GM21619 (cell line): ENCODE data around the gene WASF3.
"Not testable (repeated sequence)": the region's sequence is repeated elsewhere in the genome, so short reads cannot be mapped to it uniquely, and the experiment has no call there.

Source experiments
- ATAC-seq: cut with Tn5 transposase; IDR thresholded peaks from one replicate; pipeline ENCODE4 v1.9.1; 2021; ENCODE audit not compliant: unreplicated experiment

The WASF3 gene

DNA sequence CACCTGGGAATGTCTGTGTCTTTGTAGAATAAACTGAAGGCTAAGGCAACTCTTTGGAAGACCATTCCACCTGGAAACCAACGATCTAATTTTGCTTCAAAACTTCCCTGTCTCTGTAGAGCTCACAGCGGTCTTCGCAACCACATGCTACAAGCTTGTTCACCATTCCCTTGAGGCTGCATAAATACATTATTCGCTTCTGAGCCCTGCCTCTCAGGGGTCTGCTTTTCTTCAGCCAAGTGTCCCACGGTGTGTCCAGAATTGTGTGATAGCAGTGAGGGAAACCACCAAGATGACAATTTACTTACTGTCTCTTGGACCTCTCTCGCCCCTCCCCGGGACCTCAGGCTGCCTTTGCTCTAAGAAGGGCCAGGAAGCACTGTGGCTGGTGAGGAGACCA lies 152.0 kb downstream of the WASF3 start:
- ATAC-seq: no peak

DNA sequence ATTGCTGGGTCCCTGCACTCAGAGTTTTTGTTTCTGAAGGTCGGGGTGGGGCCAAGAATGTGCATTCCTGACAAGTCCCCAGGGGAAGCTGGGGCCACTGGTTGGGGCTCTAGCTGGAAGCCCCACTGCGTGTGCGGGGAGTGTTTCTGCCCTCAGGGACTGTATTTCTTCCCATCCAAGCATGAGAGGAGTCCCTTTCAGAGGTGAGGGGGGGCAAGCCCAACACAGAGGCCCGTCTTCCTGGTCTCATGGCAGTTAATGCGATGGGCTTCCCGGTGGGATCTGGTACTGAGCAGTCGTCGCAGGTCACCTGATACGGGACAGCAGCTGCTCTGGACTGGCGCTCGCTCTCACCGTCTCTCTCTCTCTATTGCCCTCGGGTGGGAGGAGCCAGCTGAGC lies 152.7 kb downstream of the WASF3 start:
- ATAC-seq: no peak

- ATAC-seq: no peak
Measured at GRCh38 chr13:26711211-26711610, 153.7 kb downstream of the WASF3 start.

DNA sequence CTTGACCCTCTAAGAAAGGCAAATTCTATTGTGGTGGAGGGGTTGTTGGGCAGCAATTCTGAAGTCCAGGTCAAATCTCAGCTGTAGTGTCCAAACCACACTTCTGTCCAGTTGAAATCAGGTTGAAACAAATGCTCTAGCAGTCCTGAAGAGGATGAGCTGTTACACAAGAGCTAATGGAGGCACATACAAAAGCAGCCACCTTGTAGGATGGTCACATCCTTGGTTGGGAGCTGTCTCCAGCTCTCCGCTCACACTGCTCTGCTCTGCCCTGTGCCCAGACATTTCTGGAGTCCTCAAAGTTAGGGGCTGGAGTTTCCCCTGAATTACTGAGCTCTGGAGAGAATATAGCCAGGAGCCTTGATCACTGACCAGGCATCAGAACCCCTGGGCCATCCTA lies 155.9 kb downstream of the WASF3 start:
- ATAC-seq: no peak

DNA sequence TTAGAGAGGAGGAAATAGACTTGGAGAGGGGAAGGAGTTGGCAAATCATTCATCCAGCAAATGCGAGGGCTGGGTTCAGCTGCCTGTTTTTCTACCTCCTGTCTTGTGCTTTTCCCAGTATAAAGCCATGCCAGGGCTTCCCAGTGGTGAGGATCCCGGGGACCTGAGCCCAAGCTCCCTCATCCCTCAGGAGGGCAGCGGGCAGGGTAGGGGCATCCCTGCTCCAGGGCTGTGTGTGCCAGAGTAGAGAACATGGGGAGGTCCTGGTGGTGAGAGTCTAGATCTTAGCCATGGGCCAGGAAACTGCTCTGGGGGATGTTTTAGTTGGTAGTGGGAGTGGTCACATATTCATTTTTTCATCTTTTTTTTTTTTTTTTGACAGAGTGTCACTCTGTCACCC lies 159.5 kb downstream of the WASF3 start:
- no peak for ATAC-seq

GRCh38 chr13:26718146-26718545 lies 160.7 kb downstream of the WASF3 start:
- ATAC-seq: no peak

DNA sequence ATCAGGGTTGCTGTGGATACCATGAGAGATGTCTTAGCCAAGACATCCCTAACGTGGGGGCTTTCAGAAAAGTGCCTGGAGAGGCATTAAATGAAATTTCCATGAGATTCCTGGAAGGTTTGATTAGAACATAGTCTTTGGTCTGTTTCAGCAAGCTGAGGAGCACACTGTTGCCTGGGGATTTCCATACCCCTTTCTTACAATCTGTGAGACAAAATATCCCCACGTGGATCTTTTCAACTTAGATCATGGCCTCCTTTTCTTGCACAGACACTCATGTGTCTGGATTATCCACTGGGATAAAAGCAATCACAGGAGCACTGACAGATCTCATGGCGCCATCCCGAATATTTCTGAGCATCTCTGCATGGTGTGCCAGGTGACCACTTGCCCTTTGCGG lies 161.4 kb downstream of the WASF3 start:
- no peak for ATAC-seq

- no peak for ATAC-seq
Measured at GRCh38 chr13:26719356-26719945, 162.0 kb downstream of the WASF3 start.

DNA sequence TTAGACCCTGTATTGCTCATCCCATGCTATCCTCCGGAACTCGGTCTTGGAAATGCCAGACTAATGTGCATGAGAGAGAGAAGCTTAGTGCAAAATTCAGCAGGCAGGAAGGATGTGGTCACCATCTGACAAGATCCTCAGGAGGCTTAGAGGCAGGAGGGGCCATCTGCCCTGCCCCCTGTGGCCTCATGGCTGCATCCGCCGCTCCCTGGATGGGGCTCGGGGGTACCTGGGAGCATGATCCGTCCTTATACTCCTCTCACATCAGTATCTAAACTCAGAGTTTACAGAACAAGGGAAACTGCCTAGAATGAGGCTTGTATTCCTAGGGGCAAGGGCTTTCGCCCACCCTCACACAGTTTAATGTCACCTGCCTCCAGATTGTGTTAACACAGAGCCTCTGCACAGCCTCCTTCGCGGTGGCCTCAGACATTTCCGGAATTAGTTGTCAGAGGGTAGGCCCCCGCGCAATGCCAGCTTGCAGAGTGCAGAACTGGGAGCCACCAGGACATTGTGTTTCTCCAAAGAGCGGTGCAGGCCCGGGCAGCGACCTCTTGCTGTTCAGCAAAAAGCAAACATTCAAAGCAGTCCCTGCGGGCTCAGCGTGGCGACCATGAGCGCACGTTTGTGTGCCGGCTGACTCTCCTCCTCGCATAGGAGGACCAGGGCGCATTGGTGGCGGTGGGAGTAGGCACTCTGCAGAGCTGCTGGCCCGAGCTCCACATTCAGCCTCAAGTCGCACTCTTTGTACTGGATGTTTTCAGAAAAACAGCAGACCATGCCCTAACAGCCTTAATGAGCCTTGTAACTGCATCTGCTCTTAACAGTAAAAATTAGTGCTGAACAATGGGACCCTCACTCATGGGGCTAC lies 164.0 kb downstream of the WASF3 start:
- ATAC-seq: no peak

DNA sequence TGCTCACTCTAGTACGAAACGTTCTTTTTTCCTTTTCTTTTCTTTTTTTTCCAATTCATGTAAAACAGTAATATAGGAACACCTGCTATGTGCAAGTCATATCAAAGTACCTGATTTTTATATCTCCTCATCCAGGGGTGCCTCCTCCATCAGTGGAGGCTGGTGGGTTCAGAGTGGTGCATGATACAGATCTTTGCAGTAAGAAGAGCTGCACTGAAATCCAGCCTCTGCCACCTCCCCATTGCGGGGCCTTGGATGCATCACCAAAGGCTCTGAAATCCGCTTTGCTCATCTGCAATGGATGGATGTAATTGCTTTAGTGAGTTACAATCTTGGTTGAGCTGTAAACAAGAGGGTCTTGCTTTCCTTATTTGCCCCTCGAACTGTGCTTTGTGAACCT lies 164.8 kb downstream of the WASF3 start:
- ATAC-seq: no peak

GRCh38 chr13:26723620-26724019 lies 166.1 kb downstream of the WASF3 start:
- not testable (repeated sequence) for ATAC-seq

- ATAC-seq: no peak
Measured at GRCh38 chr13:26726684-26727083, 169.2 kb downstream of the WASF3 start.

DNA sequence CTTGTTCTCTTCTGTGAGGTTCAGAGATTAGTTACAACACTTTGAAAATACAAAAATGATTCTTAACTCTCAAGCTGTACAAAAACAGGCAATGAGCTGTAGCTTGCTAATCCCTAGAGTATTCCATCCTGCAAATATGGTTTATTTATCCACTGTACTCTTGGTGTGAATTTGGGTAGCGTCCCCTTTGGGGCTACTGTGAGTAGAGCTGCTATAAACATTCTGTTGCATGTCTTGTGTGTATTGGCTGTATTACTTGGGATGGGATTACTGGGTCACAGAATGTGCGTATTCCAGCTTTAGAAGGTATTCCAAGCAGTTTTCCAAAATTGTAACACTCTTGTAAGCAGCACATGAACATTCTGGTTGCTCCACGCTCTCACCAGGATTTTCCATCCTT lies 169.6 kb downstream of the WASF3 start:
- ATAC-seq: no peak

- ATAC-seq: no peak
Measured at GRCh38 chr13:26727633-26728032, 170.2 kb downstream of the WASF3 start.

DNA sequence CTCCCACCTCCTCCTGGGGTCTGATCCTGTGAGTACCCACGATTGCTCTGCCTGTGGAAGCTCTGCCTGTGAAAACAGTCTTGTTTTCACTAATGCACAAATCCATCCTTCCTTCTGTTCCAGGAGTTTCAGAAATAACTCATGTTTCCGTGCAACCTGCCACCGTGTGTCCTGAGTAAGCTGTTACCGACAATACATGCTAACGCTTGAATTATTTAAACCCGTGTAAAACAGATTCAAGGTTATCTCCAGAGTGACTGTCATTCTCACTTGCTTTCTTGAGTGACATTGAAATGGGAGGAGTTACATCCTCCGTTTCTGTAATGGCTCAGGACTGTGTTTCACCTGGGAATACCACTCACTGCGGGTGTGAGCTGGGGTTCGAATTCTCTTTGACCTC lies 178.2 kb downstream of the WASF3 start:
- ATAC-seq: no peak
